Stimulated activated effector memory CD8-positive, alpha-beta T cell treated with anti-CD3 and anti-CD28 coated beads, Interleukin-12 subunit alpha, Interleukin-12 subunit beta, amount 100 ng/mL, for 72 hours (primary cell): ENCODE data around the gene ZNF519.
"Not testable (repeated sequence)": the region's sequence is repeated elsewhere in the genome, so short reads cannot be mapped to it uniquely, and the experiment has no call there.

Source experiments
- ATAC-seq: fragments of 150-1000 bp; cut with Tn5 transposase; 2 replicates; pipeline ENCODE4 v1.10.0; 2021
- DNase-seq, 2 donors: peaks; one replicate each; pipeline ENCODE4 v3.0.0; 2021 to 2022; ENCODE audit warnings: low spot score in 2 of 2
- H3K27ac Mint-ChIP-seq: one replicate; pipeline ENCODE4 v1.8.0; 2022; ENCODE audit warnings: mild to moderate bottlenecking, mixed read lengths
- H3K36me3 Mint-ChIP-seq: one replicate; pipeline ENCODE4 v1.8.0; 2022; ENCODE audit warnings: mild to moderate bottlenecking, mixed read lengths
- H3K4me1 Mint-ChIP-seq: one replicate; pipeline ENCODE4 v1.8.0; 2022; ENCODE audit warnings: mixed read lengths
- H3K4me3 Mint-ChIP-seq: one replicate; pipeline ENCODE4 v1.8.0; 2022; ENCODE audit warnings: mild to moderate bottlenecking, mixed read lengths
- H3K9me3 Mint-ChIP-seq: one replicate; pipeline ENCODE4 v1.8.0; 2022; ENCODE audit warnings: mixed read lengths

Gene ZNF519

DNA sequence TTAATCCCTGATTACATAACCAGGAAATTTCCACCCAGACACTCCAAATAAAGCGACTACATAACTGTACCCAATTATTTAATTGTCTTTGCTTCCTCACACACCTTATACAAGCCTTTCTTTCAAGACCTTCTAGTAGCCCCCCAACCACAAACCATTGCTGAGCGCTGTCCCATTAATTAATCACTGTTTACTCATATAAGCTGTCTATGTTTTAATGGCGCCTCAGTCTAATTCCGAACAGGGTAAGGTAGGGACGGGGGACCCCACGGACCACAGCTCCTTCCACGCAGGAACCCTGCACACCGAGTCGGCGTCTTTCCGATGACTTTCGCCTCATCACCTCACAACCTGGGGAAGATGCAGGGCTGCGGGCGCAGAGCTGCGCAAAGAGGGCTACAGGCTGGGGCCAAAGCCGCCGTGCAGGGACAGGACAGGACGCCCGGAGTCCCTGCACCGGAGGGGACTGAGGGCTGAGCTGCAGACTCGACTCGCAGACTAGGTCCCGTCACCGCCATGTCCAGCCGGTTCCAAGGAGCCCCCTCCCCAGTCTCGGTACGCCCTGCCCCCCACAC lies 452 bp downstream of the ZNF519 start:
- not testable (repeated sequence) for DNase-seq, H3K9me3 Mint-ChIP-seq, H3K36me3 Mint-ChIP-seq
- peak; percentile 63 for ATAC-seq
- Mint-ChIP-seq H3K4me1 (peaks cover 14% of the 10 kb centered on the region), H3K27ac (peak overlapping the region; percentile 87), H3K4me3 (peak overlapping the region; percentile 80)

DNA sequence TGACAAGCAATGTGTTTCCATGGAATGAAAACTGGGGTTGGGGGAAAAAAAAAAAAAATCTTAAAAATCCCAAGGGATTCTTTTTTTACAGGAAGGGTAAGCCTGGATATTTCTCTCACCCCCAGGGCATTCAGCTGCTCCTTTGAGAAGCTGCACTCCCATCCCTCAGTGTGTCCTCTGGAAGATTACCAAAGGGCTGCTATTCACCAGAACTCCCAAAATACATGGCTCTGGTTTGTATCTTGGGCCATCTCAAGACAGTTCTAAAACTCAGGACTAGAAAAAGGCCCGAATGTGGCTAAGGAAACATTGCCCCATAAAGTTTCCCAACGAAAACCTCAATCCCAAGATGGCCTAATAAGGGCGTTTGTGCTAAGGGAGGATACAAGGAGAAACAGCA lies 1.4 kb downstream of the ZNF519 start:
- H3K36me3 Mint-ChIP-seq, H3K9me3 Mint-ChIP-seq, DNase-seq, H3K27ac Mint-ChIP-seq, ATAC-seq: not testable (repeated sequence)
- peak overlapping the region; percentile 80 for H3K4me3 Mint-ChIP-seq
- H3K4me1 Mint-ChIP-seq, result peaks cover 14% of the 10 kb centered on the region

DNA sequence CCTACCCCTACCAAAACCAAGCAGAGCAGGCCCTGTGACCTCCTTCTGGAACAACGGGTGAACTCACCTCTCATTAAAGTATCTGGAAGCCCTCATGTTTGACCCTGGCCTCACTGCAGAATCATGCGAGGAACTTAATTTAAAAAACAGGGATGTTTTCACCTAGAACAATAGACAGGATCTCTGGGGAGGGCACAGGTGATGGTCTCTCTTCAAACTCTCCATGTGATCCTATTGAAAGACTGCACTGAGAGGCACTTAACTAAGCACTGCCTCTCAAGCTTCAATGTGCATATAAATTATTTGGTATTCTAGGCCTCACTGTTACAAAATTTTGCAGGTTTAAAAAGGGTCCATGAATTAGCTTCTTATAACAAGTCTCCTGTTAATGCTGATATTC lies 7.5 kb downstream of the ZNF519 start:
- peaks cover 11% of the 10 kb centered on the region for H3K4me1 Mint-ChIP-seq
- H3K27ac Mint-ChIP-seq, result no peak overlapping the region
- H3K9me3 Mint-ChIP-seq, result no peaks in the 10 kb centered on the region
- DNase-seq (no peak), ATAC-seq (no peak)
- no peak overlapping the region for H3K4me3 Mint-ChIP-seq
- peaks cover 17% of the 10 kb centered on the region for H3K36me3 Mint-ChIP-seq

DNA sequence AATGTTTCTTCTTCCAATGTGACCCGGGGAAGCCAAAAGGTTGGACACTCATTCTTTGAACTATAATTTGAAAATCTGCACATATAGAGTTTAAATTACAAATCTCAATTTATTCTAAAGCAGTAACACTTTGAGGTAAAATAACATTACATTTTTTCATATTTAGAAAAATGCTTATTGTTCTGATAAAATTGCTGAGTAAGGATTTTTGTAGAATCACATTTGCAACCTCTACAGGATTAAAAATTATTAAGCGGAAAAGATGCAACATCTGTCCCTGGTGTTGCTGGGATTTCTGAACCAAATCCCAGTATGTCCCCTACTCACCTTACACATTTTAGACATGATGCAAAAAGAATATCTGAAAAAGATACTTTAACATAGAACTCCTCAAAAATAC lies 10.1 kb downstream of the ZNF519 start:
- Mint-ChIP-seq H3K4me1 (no peaks in the 10 kb centered on the region), H3K36me3 (peaks cover 17% of the 10 kb centered on the region), H3K9me3 (no peaks in the 10 kb centered on the region), H3K4me3 (no peak overlapping the region), H3K27ac (no peak overlapping the region)
- DNase-seq (no peak), ATAC-seq (no peak)

- Mint-ChIP-seq H3K36me3 (peaks cover 17% of the 10 kb centered on the region), H3K4me3 (no peak overlapping the region), H3K4me1 (no peaks in the 10 kb centered on the region), H3K9me3 (no peaks in the 10 kb centered on the region), H3K27ac (no peak overlapping the region)
- ATAC-seq (no peak), DNase-seq (no peak)
Observed at GRCh38 chr18:14120926-14121325, 11.3 kb downstream of the ZNF519 start.

DNA sequence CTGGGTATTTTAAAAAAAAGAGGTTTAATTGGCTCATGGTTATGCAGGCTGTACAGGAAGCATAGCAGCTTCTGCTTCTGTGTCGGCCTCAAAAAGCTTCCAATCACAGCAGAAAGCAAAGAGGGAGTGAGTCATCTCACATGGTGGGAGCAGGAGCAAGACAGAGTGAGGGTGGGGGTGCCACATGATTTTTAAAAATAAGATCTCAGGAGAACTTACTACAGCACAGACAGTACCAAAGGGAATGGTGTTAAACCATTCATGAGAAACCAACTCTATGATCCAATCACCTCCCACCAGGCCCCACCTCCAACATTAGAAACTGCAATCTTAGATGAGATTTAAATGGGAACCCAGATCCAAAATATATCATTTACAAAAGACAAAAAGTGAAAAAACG lies 14.6 kb downstream of the ZNF519 start:
- Mint-ChIP-seq H3K27ac (no peak overlapping the region), H3K9me3 (no peaks in the 10 kb centered on the region), H3K36me3 (peaks cover 10% of the 10 kb centered on the region), H3K4me3 (no peak overlapping the region), H3K4me1 (no peaks in the 10 kb centered on the region)
- no peak for ATAC-seq
- DNase-seq, result no peak

- no peak for ATAC-seq
- Mint-ChIP-seq H3K36me3 (peaks cover 5% of the 10 kb centered on the region), H3K9me3 (peaks cover 32% of the 10 kb centered on the region), H3K4me1 (no peaks in the 10 kb centered on the region), H3K4me3 (no peak overlapping the region), H3K27ac (no peak overlapping the region)
- DNase-seq, result no peak
Observed at GRCh38 chr18:14106906-14107305, 25.3 kb downstream of the ZNF519 start.

DNA sequence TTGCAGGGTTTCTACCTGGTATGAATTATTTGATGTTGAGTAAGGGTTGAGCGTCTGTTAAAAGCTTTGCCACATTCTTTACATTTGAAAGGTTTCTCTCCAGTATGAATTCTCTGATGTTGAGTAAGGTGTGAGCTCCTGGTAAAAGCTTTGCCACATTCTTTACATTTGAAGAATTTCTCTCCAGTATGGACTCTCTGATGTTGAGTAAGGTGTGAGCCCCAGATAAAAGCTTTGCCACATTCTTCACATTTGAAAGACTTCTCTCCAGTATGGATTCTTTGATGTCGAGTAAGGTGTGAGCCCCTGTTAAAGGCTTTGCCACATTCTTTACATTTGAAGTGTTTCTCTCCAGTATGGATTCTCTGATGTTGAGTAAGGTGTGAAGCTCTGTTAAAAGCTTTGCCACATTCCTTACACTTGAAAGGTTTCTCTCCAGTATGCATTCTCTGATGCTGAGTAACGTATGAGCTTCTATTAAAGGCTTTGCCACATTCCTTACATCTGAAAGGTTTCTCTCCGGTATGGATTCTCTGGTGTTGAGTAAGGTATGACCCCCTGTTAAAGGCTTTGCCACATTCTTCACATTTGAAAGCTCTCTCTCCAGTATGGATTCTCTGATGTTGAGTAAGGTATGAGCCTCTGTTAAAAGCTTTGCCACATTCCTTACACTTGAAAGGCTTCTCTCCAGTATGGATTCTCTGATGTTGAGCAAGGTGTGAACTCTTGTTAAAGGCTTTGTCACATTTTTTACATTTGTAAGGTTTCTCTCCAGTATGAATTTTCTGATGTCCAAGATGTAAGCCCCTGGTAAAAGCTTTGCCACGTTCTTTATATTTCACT lies 27.1 kb downstream of the ZNF519 start:
- peaks cover 5% of the 10 kb centered on the region for H3K36me3 Mint-ChIP-seq
- H3K4me1 Mint-ChIP-seq, result peaks cover 9% of the 10 kb centered on the region
- no peak overlapping the region for H3K4me3 Mint-ChIP-seq
- no peak for ATAC-seq
- no peak overlapping the region for H3K27ac Mint-ChIP-seq
- DNase-seq, result no peak
- peaks cover 32% of the 10 kb centered on the region for H3K9me3 Mint-ChIP-seq

DNA sequence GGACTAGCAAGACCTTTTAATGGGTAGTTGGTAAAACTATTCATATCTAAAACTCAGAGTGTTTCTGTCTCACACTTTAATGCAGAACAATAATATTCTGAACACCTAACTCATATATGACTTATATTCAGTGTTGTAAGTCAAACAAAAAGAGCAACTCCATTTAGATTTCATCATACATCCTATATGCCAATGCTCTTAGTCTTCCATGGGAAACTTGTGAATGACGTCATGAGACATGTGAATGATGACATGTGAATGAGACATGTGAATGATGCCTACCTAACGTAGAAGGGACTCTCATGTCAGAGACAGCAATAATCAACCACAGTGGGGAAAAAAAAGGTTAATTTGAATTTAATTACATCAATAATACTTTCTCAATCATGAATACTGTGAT lies 28.0 kb downstream of the ZNF519 start:
- ATAC-seq (no peak), DNase-seq (no peak)
- Mint-ChIP-seq H3K4me3 (no peak overlapping the region), H3K36me3 (peaks cover 5% of the 10 kb centered on the region), H3K4me1 (peaks cover 10% of the 10 kb centered on the region), H3K9me3 (peaks cover 27% of the 10 kb centered on the region), H3K27ac (no peak overlapping the region)

- peaks cover 22% of the 10 kb centered on the region for H3K4me1 Mint-ChIP-seq
- peak; percentile 82 for ATAC-seq
- no peak overlapping the region for H3K4me3 Mint-ChIP-seq
- DNase-seq, result no peak
- H3K27ac Mint-ChIP-seq, result no peak overlapping the region
- no peaks in the 10 kb centered on the region for H3K36me3 Mint-ChIP-seq
- H3K9me3 Mint-ChIP-seq, result peaks cover 23% of the 10 kb centered on the region
Observed at GRCh38 chr18:14100503-14101286, 31.5 kb downstream of the ZNF519 start.

GRCh38 chr18:14098428-14098827 lies 33.8 kb downstream of the ZNF519 start:
- ATAC-seq (no peak), DNase-seq (no peak)
- no peaks in the 10 kb centered on the region for H3K36me3 Mint-ChIP-seq
- H3K4me1 Mint-ChIP-seq, result peaks cover 22% of the 10 kb centered on the region
- no peak overlapping the region for H3K27ac Mint-ChIP-seq
- H3K9me3 Mint-ChIP-seq, result peaks cover 12% of the 10 kb centered on the region
- no peak overlapping the region for H3K4me3 Mint-ChIP-seq

GRCh38 chr18:14097761-14098160 lies 34.5 kb downstream of the ZNF519 start:
- DNase-seq (no peak), ATAC-seq (peak; percentile 82)
- Mint-ChIP-seq H3K4me1 (peaks cover 22% of the 10 kb centered on the region), H3K4me3 (no peak overlapping the region), H3K27ac (no peak overlapping the region), H3K36me3 (no peaks in the 10 kb centered on the region), H3K9me3 (peaks cover 8% of the 10 kb centered on the region)

DNA sequence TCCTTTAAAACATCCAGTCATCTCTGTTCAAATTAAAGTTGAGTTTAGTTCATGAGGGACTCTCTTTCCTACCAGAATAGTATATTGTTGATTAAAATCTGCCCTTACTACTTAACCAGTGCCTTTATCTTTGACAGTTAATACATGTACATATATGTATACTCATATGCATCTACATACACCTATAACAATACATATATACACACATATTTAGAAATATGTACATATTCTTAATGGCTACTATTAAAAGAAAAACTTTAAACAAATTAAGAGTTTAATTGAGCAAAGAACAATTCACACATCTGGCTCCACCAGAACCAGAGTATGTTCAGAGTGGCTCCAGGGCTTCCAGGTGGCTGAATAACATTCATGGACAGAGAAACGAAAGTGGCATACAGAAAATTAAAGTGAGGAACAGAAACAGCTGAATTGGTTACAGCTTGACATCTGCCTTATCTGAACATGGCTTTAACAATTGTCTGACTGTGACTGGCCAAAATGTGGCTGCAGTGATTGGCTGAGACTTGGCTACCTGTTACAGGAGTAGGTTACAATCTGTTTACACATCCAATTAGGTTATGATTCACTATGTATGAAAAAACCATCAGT lies 38.8 kb downstream of the ZNF519 start:
- peaks cover 6% of the 10 kb centered on the region for H3K4me1 Mint-ChIP-seq
- no peak for ATAC-seq
- H3K9me3 Mint-ChIP-seq, result peaks cover 4% of the 10 kb centered on the region
- no peaks in the 10 kb centered on the region for H3K36me3 Mint-ChIP-seq
- H3K27ac Mint-ChIP-seq, result no peak overlapping the region
- no peak overlapping the region for H3K4me3 Mint-ChIP-seq
- DNase-seq, result no peak

DNA sequence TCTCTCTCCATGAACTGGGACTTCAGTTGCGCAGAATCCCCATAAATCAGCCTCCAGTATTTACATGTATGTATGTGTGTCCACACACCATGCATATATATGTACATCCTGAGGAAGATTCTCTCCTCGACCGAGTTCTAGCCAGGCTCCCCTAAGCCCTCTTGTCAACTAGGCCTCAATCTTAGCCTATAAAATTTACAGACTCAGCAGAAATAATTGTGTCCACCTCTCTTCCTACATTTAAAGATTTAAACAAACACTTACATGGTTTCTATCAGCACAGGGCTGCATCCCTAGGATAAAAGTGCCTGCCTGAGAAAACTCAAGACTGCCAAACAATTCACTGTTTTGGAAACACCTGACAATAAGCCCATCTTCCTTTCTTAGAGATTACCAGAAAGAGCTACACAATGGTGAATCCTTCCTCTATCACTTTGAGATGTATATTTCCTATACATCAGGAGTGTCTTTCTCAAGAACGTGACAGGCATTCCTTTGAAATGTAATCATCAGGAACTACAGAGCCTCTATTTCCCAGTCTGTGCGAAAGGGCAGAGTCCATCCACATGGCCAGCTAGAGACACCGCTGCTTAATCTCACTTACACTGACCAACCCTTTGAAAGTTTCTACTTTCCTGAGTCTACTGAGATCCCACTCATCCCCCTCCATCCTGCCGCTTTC lies 39.5 kb downstream of the ZNF519 start:
- H3K9me3 Mint-ChIP-seq, result peaks cover 4% of the 10 kb centered on the region
- H3K27ac Mint-ChIP-seq, result no peak overlapping the region
- H3K4me1 Mint-ChIP-seq, result no peaks in the 10 kb centered on the region
- H3K36me3 Mint-ChIP-seq, result no peaks in the 10 kb centered on the region
- DNase-seq, result no peak
- ATAC-seq, result no peak
- H3K4me3 Mint-ChIP-seq, result no peak overlapping the region

DNA sequence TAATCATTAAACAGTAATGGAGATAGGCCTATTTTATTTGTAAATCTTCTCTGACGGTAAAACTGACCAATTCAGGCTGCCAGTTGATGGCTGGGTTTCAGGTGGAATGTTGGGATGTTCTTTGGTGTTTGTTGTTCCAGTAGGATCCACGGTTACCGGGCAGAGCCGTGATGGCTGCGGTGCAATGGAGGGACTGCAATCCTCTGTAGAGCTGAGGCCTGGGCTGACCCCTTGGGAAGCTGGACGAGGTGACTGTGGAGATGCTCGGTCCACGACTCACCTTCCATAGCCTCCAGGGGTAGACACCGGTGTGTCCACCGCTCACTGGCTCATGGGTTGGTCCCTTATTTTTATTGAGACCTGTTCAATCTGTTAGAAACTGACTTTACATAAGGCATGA lies 42.5 kb downstream of the ZNF519 start:
- no peaks in the 10 kb centered on the region for H3K9me3 Mint-ChIP-seq
- DNase-seq, result no peak
- ATAC-seq, result no peak
- no peak overlapping the region for H3K27ac Mint-ChIP-seq
- H3K4me3 Mint-ChIP-seq, result no peak overlapping the region
- no peaks in the 10 kb centered on the region for H3K4me1 Mint-ChIP-seq
- H3K36me3 Mint-ChIP-seq, result no peaks in the 10 kb centered on the region
